Hepatocyte (in vitro differentiated cells): ENCODE data around the gene RTN4RL1. TPM values are rescaled to one million over a fixed set of nuclear protein-coding genes. Genes with fewer than 3 reads are reported as not detected.
A peak's percentile ranks its signal among the peaks of the same experiment; 100 is the strongest.

Source experiments
- DNase-seq: peaks from one replicate; pipeline ENCODE4 v3.0.0-alpha.2; 2016; ENCODE audit warnings: low spot score
- H2AFZ ChIP-seq: fragments of 200-600 bp; sonication (generic); 2 replicates; pipeline ENCODE4 v1.6.0; 2016; ENCODE audit warnings: antibody characterized with exemption, mild to moderate bottlenecking
- H3K27ac ChIP-seq: fragments of 200-600 bp; sonication (generic); 2 replicates; pipeline ENCODE4 v1.5.1; 2016; ENCODE audit warnings: mild to moderate bottlenecking
- H3K27me3 ChIP-seq: fragments of 200-600 bp; sonication (generic); 2 replicates; pipeline ENCODE4 v1.6.1; 2016
- H3K36me3 ChIP-seq: fragments of 200-600 bp; sonication (generic); replicated peaks from 2 replicates; pipeline ENCODE4 v1.5.1; 2016; ENCODE audit warnings: low read depth; ENCODE audit not compliant: insufficient read depth
- H3K4me1 ChIP-seq: fragments of 200-600 bp; sonication (generic); 2 replicates; pipeline ENCODE4 v1.5.1; 2016; ENCODE audit warnings: mild to moderate bottlenecking, moderate library complexity; ENCODE audit not compliant: insufficient read depth
- H3K4me2 ChIP-seq: fragments of 200-600 bp; sonication (generic); 2 replicates; pipeline ENCODE4 v1.6.0; 2016
- H3K4me3 ChIP-seq: fragments of 200-600 bp; sonication (generic); 2 replicates; pipeline ENCODE4 v1.5.1; 2016; ENCODE audit warnings: mild to moderate bottlenecking
- H3K79me2 ChIP-seq: fragments of 200-600 bp; sonication (generic); 2 replicates; pipeline ENCODE4 v1.6.0; 2017; ENCODE audit warnings: mild to moderate bottlenecking
- H3K9me2 ChIP-seq: fragments of 200-600 bp; sonication (generic); replicated peaks from 2 replicates; pipeline ENCODE4 v1.6.0; 2017; ENCODE audit warnings: mild to moderate bottlenecking; ENCODE audit not compliant: insufficient read depth
- H3K9me3 ChIP-seq: fragments of 200-600 bp; sonication (generic); 2 replicates; pipeline ENCODE4 v1.5.1; 2016; ENCODE audit warnings: low read depth, mild to moderate bottlenecking
- H4K20me1 ChIP-seq: fragments of 200-600 bp; sonication (generic); 2 replicates; pipeline ENCODE4 v1.6.0; 2016; ENCODE audit warnings: mild to moderate bottlenecking; ENCODE audit not compliant: insufficient read depth, poor library complexity, severe bottlenecking
- CTCF ChIP-seq: fragments of 200-600 bp; sonication (generic); IDR thresholded peaks from 2 replicates; pipeline ENCODE4 v1.5.1; 2016; ENCODE audit warnings: antibody characterized with exemption, mild to moderate bottlenecking; ENCODE audit not compliant: poor library complexity
- EZH2 ChIP-seq: fragments of 200-600 bp; sonication (generic); IDR thresholded peaks from 2 replicates; pipeline ENCODE4 v1.6.1; 2016; ENCODE audit warnings: antibody characterized with exemption, mild to moderate bottlenecking, borderline replicate concordance
- EZH2phosphoT487 ChIP-seq: fragments of 200-600 bp; sonication (generic); IDR thresholded peaks from one replicate; pipeline ENCODE4 v1.6.1; 2018; ENCODE audit warnings: antibody characterized with exemption, mild to moderate bottlenecking, low read depth, moderate library complexity; ENCODE audit not compliant: unreplicated experiment, severe bottlenecking
- WGBS: methylation state at CpG from one replicate; pipeline ENCODE4 v1.1.6; 2016; ENCODE audit warnings: low lambda C conversion rate; ENCODE audit errors: missing lambda C conversion rate; 5-methylcytosine and 5-hydroxymethylcytosine counted together
- polyA plus RNA-seq: library from polyadenylated mRNA; unstranded; fragments of >200 nt; fragmentation: Nextera tagmentation; extraction: Ambion mirVana; gene quantifications from 2 replicates; pipeline ENCODE4 v1.2.1, GENCODE V29; 2016
- total RNA-seq: library from RNA; depleted of rRNA; stranded (reverse); fragments of >200 nt; gene quantifications from 2 replicates; pipeline ENCODE4 v1.2.3, GENCODE V29; 2014

The RTN4RL1 gene
- total and polyA plus RNA-seq, 2 experiments from 2014 or later: 0.53 to 1.4 TPM

- Histone ChIP-seq H3K4me1 (peaks cover 42% of the 10 kb centered on the region), H3K9me3 (no peaks in the 10 kb centered on the region), H3K36me3 (no peaks in the 10 kb centered on the region), H2AFZ (no peak overlapping the region), H3K9me2 (no peaks in the 10 kb centered on the region), H3K27me3 (peaks cover 48% of the 10 kb centered on the region), H3K4me2 (peak overlapping the region; percentile 99), H3K27ac (peak overlapping the region; percentile 40), H3K79me2 (peaks cover 4% of the 10 kb centered on the region), H3K4me3 (peak overlapping the region; percentile 1), H4K20me1 (peaks cover 4% of the 10 kb centered on the region)
- DNase-seq: peak; percentile 86
- 13% methylated on average over 61 of the region's 84 CpGs for WGBS
- TF ChIP-seq CTCF (peak; percentile 56), EZH2 (no peak)
Observed at GRCh38 chr17:2053380-2054261, 28.5 kb upstream of the RTN4RL1 start.

- peaks cover 4% of the 10 kb centered on the region for H4K20me1 ChIP-seq
- H3K27ac ChIP-seq: no peak overlapping the region
- no peaks in the 10 kb centered on the region for H3K9me2 ChIP-seq
- TF ChIP-seq EZH2 (no peak), CTCF (no peak), EZH2phosphoT487 (no peak)
- peaks cover 44% of the 10 kb centered on the region for H3K4me1 ChIP-seq
- no peaks in the 10 kb centered on the region for H3K36me3 ChIP-seq
- H3K4me2 ChIP-seq: no peak overlapping the region
- WGBS: 67% methylated on average over 14 of the region's 14 CpGs
- no peak for DNase-seq
- peaks cover 40% of the 10 kb centered on the region for H3K27me3 ChIP-seq
- no peak overlapping the region for H3K4me3 ChIP-seq
- no peak overlapping the region for H2AFZ ChIP-seq
- no peaks in the 10 kb centered on the region for H3K9me3 ChIP-seq
- H3K79me2 ChIP-seq: peaks cover 4% of the 10 kb centered on the region
Observed at GRCh38 chr17:2051933-2052559, 26.9 kb upstream of the RTN4RL1 start.

- Histone ChIP-seq H3K9me2 (no peaks in the 10 kb centered on the region), H3K79me2 (peaks cover under 1% of the 10 kb centered on the region), H3K4me1 (peaks cover 38% of the 10 kb centered on the region), H2AFZ (no peak overlapping the region), H3K4me3 (peak overlapping the region; percentile 72), H3K27me3 (peaks cover 36% of the 10 kb centered on the region), H3K27ac (no peak overlapping the region), H3K36me3 (no peaks in the 10 kb centered on the region), H3K4me2 (peak overlapping the region; percentile 92), H3K9me3 (no peaks in the 10 kb centered on the region), H4K20me1 (peaks cover under 1% of the 10 kb centered on the region)
- 13% methylated on average over 35 of the region's 81 CpGs for WGBS
- peak; percentile 72 for DNase-seq
- peak; percentile 63 for TF ChIP-seq EZH2
- no peak for TF ChIP-seq CTCF
- TF ChIP-seq EZH2phosphoT487: no peak
Observed at GRCh38 chr17:2051061-2051932, 26.2 kb upstream of the RTN4RL1 start.
